HepG2 (cell line): Measurements from ENCODE around the gene MTCH1.

Source experiments
- BHLHE40 ChIP-seq: IDR thresholded peaks from 2 replicates; pipeline ENCODE4 v1.6.1; 2011; ENCODE audit warnings: low read length, improper control_type of control experiment
- CTCF ChIP-seq: sonication (generic); formaldehyde crosslinking; IDR thresholded peaks from 2 replicates; pipeline ENCODE4 v1.5.0; 2020; ENCODE audit warnings: mild to moderate bottlenecking, missing genetic modification reagents, moderate library complexity
- EP300 ChIP-seq, 3 experiments: sonication (generic) in 1 of 3; formaldehyde crosslinking in 1 of 3; IDR thresholded peaks; 2 replicates each; pipeline versions ENCODE4 v1.5.1 to v1.6.1; 2011 to 2020; ENCODE audit warnings: low read depth in 2 of 3, low read length in 2 of 3, borderline replicate concordance in 1 of 3, improper control_type of control experiment in 1 of 3, mild to moderate bottlenecking in 1 of 3, missing genetic modification reagents in 1 of 3, moderate library complexity in 1 of 3
- ETV6 ChIP-seq: sonication (generic); formaldehyde crosslinking; conservative IDR thresholded peaks from 2 replicates; pipeline ENCODE4 v1.4.0; 2020; ENCODE audit warnings: missing genetic modification reagents
- HNRNPK ChIP-seq: fragments of 200-400 bp; formaldehyde crosslinking; IDR thresholded peaks from 2 replicates; pipeline ENCODE4 v1.6.1; 2018; ENCODE audit warnings: low read length, low read depth, moderate library complexity, mild to moderate bottlenecking; ENCODE audit not compliant: poor library complexity, severe bottlenecking
- SRSF9 ChIP-seq: fragments of 200-400 bp; formaldehyde crosslinking; IDR thresholded peaks from 2 replicates; pipeline ENCODE4 v1.6.1; 2018; ENCODE audit warnings: borderline replicate concordance, mild to moderate bottlenecking, low read depth, low read length; ENCODE audit not compliant: insufficient read depth, poor library complexity, severe bottlenecking
- STAT5B ChIP-seq: sonication (generic); formaldehyde crosslinking; IDR thresholded peaks from 2 replicates; pipeline ENCODE4 v1.4.0; 2020; ENCODE audit warnings: missing genetic modification reagents
- TARDBP ChIP-seq: sonication (generic); formaldehyde crosslinking; IDR thresholded peaks from 2 replicates; pipeline ENCODE4 v1.8.0; 2022; ENCODE audit warnings: mild to moderate bottlenecking, missing genetic modification reagents
- XRCC5 ChIP-seq: fragments of 200-400 bp; formaldehyde crosslinking; optimal IDR thresholded peaks from 2 replicates; pipeline ENCODE3; 2017; ENCODE audit warnings: mild to moderate bottlenecking, low read length
- ZMAT5 ChIP-seq: sonication (generic); formaldehyde crosslinking; IDR thresholded peaks from 2 replicates; pipeline ENCODE4 v1.5.0; 2020; ENCODE audit warnings: mild to moderate bottlenecking, low read depth, missing genetic modification reagents, borderline replicate concordance
- ZNF451 ChIP-seq: sonication (generic); formaldehyde crosslinking; IDR thresholded peaks from 2 replicates; pipeline ENCODE4 v1.5.0; 2020; ENCODE audit warnings: mild to moderate bottlenecking, missing genetic modification reagents
- ZNF652 ChIP-seq: IDR thresholded peaks from 2 replicates; pipeline ENCODE4 v1.6.1; 2016; ENCODE audit warnings: low read depth, borderline replicate concordance
- ZNF761 ChIP-seq: sonication (generic); formaldehyde crosslinking; conservative IDR thresholded peaks from 2 replicates; pipeline ENCODE4 v1.4.0; 2020; ENCODE audit warnings: mild to moderate bottlenecking, missing genetic modification reagents

- TF ChIP-seq XRCC5 (no peak), HNRNPK (no peak), BHLHE40 (no peak), ZNF451 (no peak), TARDBP (CRISPR knock-in tag) (no peak), CTCF (CRISPR knock-in tag) (no peak), ZMAT5 (CRISPR knock-in tag) (no peak), STAT5B (CRISPR knock-in tag) (no peak), SRSF9 (no peak), ZNF761 (no peak), ETV6 (CRISPR knock-in tag) (no peak), EP300 (IDR thresholded peaks at IDR 0.05; ENCODE audit: low read depth in 2 of 2, low read length in 2 of 2) (no peak), EP300 (CRISPR knock-in tag; IDR thresholded peaks at IDR 0.05; ENCODE audit: borderline replicate concordance) (no peak), ZNF652 (no peak)
Measured at GRCh38 chr6:36926708-36927513, 59.1 kb downstream of the MTCH1 start.
